NB4 (cell line): ENCODE results near the gene MXD4.

Experiments
- DNase-seq: peaks from one replicate; pipeline ENCODE4 v3.0.0; 2010; ENCODE audit warnings: low read depth
- H3K4me3 ChIP-seq: one replicate; pipeline ENCODE4 v1.5.1; 2011; ENCODE audit warnings: mild to moderate bottlenecking, low read depth, low read length, moderate library complexity
- MYC ChIP-seq: IDR thresholded peaks from 2 replicates; pipeline ENCODE4 v1.6.1; 2011; ENCODE audit warnings: low read depth, low read length
- POLR2A ChIP-seq: IDR thresholded peaks from 2 replicates; pipeline ENCODE4 v1.6.1; 2011; ENCODE audit warnings: mild to moderate bottlenecking; ENCODE audit not compliant: insufficient read length; ENCODE audit errors: extremely low read depth
- TF ChIP-seq, protein P1 (sequence below): IDR thresholded peaks from one replicate; pipeline ENCODE4 v1.5.1; 2012; ENCODE audit warnings: low read depth, low read length
- TF ChIP-seq, protein P2 (sequence below): IDR thresholded peaks from 2 replicates; pipeline ENCODE4 v1.6.1; 2011; ENCODE audit warnings: low read depth, low read length

The MXD4 gene

DNA sequence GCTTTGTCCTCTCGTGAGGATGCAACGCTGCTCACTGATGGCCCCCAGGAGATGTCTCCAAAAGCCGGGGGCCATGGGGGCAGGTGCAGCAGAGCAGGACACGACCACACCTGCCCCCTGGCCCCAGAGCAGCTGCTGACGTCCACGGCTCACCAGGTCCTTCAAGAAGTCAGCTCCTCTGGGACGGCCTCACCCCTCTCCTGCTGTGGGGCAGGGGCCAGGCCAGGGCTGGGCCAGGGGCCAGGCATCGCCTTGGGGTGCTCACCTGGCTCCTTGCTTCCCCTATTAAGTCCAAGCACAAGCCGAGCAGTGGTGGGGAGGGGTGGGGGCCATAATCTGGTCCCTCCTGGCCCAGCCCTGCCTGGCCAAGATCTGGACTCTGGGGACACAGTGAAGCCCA lies 28.6 kb upstream of the MXD4 start:
- TF ChIP-seq POLR2A (no peak), MYC (no peak)
- TF ChIP-seq, protein P1, sequence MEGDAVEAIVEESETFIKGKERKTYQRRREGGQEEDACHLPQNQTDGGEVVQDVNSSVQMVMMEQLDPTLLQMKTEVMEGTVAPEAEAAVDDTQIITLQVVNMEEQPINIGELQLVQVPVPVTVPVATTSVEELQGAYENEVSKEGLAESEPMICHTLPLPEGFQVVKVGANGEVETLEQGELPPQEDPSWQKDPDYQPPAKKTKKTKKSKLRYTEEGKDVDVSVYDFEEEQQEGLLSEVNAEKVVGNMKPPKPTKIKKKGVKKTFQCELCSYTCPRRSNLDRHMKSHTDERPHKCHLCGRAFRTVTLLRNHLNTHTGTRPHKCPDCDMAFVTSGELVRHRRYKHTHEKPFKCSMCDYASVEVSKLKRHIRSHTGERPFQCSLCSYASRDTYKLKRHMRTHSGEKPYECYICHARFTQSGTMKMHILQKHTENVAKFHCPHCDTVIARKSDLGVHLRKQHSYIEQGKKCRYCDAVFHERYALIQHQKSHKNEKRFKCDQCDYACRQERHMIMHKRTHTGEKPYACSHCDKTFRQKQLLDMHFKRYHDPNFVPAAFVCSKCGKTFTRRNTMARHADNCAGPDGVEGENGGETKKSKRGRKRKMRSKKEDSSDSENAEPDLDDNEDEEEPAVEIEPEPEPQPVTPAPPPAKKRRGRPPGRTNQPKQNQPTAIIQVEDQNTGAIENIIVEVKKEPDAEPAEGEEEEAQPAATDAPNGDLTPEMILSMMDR, result no peak
- TF ChIP-seq, protein P2, sequence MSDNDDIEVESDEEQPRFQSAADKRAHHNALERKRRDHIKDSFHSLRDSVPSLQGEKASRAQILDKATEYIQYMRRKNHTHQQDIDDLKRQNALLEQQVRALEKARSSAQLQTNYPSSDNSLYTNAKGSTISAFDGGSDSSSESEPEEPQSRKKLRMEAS, result no peak
- no peak for DNase-seq
- H3K4me3 ChIP-seq, result no peak overlapping the region

DNA sequence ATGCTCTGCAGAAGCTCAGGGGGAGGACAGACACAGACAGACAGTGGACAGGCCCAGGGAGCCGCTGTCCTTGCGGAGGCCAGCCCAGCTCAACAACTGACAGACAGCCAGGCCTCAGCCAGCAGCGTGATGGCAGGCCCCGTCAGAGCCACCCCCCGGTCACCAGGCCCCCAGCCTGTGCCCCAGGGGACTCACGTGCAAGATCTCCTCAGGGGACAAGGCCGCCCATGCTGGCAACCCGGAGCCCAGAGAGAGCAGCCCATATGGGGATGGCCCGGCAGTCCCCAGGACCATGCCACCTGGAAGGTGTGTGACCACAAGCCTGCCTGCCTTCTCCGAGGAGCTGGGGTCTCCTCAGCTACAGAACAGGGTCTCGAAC lies 28.0 kb upstream of the MXD4 start:
- H3K4me3 ChIP-seq, result no peak overlapping the region
- TF ChIP-seq POLR2A (no peak), MYC (no peak)
- TF ChIP-seq, protein P2, result no peak
- TF ChIP-seq, protein P1, result no peak
- DNase-seq, result no peak

DNA sequence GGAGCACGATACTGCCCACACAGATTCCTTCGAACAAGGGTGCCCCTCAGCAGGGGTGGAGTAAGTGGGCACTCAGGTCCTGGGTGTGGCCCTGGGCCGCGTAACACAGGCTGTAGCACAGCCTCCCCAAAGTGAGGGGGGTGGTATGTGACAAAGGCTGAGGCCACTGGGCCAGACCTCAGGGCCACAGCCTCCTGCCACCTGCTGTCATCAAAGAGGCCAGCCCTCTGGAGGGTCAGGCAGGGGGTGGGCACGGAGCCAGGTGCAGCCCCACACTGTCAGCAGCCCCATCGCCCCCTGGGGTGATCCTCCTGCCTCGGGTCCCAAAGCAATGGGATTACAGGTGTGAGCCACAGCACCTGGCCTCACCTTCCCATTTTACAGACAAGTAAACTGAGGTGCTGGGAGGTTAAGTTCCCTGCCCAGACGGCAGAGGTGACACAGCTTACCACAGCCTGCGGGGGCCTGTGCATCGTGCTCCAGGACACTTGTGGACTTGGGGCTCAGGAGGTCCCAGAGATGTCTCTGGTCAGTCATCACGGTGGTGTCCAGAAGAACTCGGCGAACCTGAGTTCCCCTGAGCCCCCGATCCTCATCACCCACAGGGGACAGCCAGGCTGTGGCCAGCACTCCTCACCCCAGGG lies 27.5 kb upstream of the MXD4 start:
- TF ChIP-seq, protein P1, result no peak
- TF ChIP-seq POLR2A (no peak), MYC (no peak)
- TF ChIP-seq, protein P2, result no peak
- no peak for DNase-seq
- H3K4me3 ChIP-seq, result no peak overlapping the region

DNA sequence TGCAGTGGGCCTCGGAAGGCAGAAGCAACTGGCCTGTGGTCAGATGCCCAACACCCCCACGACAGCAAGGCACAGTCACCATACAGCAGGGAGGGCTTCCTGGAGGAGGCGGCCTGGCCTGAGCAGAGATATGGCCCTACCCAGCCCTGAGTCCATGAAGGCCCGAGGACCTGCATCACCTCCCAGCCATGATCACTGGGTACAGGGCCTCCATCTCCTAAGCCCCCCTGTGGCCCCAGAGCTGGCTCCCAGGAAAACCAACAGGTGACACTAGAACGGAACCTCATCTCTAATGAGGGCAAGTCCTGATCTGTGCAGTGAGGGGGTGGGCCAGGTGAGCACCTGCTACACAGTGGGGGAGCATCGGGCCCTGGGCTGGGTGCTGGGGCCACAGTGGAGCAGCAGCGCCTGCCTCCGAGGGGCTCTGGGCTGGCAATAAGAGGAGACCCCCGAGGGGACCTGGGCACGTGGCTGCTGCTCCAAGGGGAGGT lies 26.2 kb upstream of the MXD4 start:
- no peak for DNase-seq
- TF ChIP-seq, protein P2, result no peak
- no peak for TF ChIP-seq POLR2A
- TF ChIP-seq, protein P1, result no peak
- no peak overlapping the region for H3K4me3 ChIP-seq

DNA sequence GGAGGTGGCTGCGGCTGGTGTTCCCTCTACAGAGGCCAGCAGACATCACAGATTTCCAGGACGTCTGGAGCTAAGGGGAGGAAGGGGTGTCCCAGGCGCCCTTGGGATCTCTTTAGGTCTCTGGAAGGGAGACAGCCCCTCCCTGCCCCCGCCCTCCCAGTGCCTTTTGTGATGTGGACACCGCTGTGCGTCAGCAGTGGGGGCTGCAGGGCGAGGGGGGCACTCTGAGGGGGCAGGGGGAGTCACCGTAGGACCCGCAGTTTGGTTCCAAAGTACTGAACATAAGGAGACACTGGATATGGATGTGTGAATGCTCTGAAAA lies 25.6 kb upstream of the MXD4 start:
- DNase-seq, result no peak
- TF ChIP-seq, protein P1, result no peak
- TF ChIP-seq MYC (no peak), POLR2A (no peak)
- TF ChIP-seq, protein P2, result no peak
- no peak overlapping the region for H3K4me3 ChIP-seq
